Lower leg skin (tissue), 3 donors: ENCODE data around the gene CKS1B.

Experiments
- POLR2A ChIP-seq, 2 donors: fragments of 450-650 bp; IDR thresholded peaks; one replicate each; pipeline ENCODE4 v1.6.1; 2016 to 2017; ENCODE audit warnings: antibody characterized with exemption in 2 of 2, mild to moderate bottlenecking in 1 of 2, moderate library complexity in 1 of 2
- TF ChIP-seq, protein P1 (sequence below), 3 donors: fragments of 450-650 bp; IDR thresholded peaks; one replicate each; pipeline ENCODE4 v1.5.1; 2016; ENCODE audit warnings: antibody characterized with exemption in 3 of 3, mild to moderate bottlenecking in 3 of 3, moderate library complexity in 2 of 3

DNA sequence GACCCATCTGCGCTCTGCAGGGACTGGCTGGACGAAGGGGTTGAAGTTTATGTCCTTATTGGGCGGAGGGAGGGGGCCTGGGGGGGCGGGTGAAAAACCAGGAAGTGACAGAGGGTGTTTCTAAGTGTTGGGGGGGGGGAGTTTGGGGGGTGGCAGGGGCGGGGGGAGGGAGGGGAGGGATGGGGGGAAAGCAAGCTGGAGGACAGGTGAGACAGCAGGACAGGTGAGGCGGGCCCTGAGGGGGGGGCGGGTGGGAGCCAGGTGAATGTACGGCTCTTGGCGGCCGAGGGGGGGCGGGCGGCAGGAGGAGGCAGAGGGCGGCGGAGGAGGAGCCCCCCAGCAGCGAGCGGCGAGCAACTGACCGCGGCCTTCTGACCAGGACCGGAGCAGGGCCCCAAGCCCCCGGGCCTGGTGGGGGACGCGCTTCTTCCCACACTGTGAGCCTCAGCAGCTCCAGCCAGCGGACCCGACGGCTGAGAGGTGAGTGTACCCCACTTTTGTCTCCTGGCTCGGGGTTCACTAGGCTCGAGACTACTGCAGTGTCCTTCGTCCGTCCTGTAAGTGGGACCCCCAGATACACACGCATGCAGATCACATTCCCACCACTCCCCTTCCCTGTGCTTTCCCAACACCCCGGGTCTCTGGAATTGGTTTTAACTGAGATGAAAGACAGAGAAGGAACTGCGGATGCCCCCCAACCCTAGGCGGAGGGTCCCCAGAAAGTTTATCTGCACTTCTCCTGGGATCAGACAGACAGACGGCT, 28.2 kb downstream of the CKS1B start, which contains the start of gene ZBTB7B:
- TF ChIP-seq, protein P1, sequence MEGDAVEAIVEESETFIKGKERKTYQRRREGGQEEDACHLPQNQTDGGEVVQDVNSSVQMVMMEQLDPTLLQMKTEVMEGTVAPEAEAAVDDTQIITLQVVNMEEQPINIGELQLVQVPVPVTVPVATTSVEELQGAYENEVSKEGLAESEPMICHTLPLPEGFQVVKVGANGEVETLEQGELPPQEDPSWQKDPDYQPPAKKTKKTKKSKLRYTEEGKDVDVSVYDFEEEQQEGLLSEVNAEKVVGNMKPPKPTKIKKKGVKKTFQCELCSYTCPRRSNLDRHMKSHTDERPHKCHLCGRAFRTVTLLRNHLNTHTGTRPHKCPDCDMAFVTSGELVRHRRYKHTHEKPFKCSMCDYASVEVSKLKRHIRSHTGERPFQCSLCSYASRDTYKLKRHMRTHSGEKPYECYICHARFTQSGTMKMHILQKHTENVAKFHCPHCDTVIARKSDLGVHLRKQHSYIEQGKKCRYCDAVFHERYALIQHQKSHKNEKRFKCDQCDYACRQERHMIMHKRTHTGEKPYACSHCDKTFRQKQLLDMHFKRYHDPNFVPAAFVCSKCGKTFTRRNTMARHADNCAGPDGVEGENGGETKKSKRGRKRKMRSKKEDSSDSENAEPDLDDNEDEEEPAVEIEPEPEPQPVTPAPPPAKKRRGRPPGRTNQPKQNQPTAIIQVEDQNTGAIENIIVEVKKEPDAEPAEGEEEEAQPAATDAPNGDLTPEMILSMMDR (IDR thresholded peaks at IDR 0.05) = no peak
- TF ChIP-seq POLR2A (IDR thresholded peaks at IDR 0.05) = no peak
